Activated naive CD4-positive, alpha-beta T cell treated with anti-CD3 and anti-CD28 coated beads, Interleukin-2, amount 50 U/mL, for 72 hours (primary cell): ENCODE measurements around the gene GAPDHS. TPM values are rescaled to one million over a fixed set of nuclear protein-coding genes. Genes with fewer than 3 reads are reported as not detected.

Experiments
- ATAC-seq, 2 donors: fragments of 150-1000 bp; cut with Tn5 transposase; 2 replicates each; pipeline ENCODE4 v1.10.0; 2021; ENCODE audit warnings: mild to moderate bottlenecking in 2 of 2, moderate library complexity in 2 of 2
- DNase-seq, 2 donors: peaks; one replicate each; pipeline ENCODE4 v3.0.0; 2021 to 2022; ENCODE audit warnings: low spot score in 2 of 2
- H3K27ac Mint-ChIP-seq, 2 donors: one replicate each; pipeline ENCODE4 v1.8.0; 2022; ENCODE audit warnings: mild to moderate bottlenecking in 2 of 2, mixed read lengths in 2 of 2
- H3K36me3 Mint-ChIP-seq, 2 donors: one replicate each; pipeline ENCODE4 v1.8.0; 2022; ENCODE audit warnings: mixed read lengths in 2 of 2
- H3K9me3 Mint-ChIP-seq, 2 donors: one replicate each; pipeline ENCODE4 v1.8.0; 2022; ENCODE audit warnings: mixed read lengths in 2 of 2
- total RNA-seq, 2 donors: library from RNA; stranded (reverse); gene quantifications; one replicate each; pipeline ENCODE4 v1.2.3, GENCODE V29; 2022

GAPDHS gene
- total RNA-seq, 2 donors from 2014 or later = not detected

GRCh38 chr19:35558400-35559280 is 25.4 kb downstream of the GAPDHS start:
- Mint-ChIP-seq H3K27ac (no peak overlapping the region), H3K36me3 (no peaks in the 10 kb centered on the region), H3K9me3 (no peaks in the 10 kb centered on the region)
- DNase-seq (no peak), ATAC-seq (peak in 1 of 2 donors; percentile 30)

GRCh38 chr19:35559281-35559659 is 26.0 kb downstream of the GAPDHS start:
- ATAC-seq = no peak
- Mint-ChIP-seq H3K27ac (no peak overlapping the region), H3K9me3 (no peaks in the 10 kb centered on the region), H3K36me3 (no peaks in the 10 kb centered on the region)
- no peak for DNase-seq

- Mint-ChIP-seq H3K27ac (no peak overlapping the region), H3K36me3 (no peaks in the 10 kb centered on the region), H3K9me3 (no peaks in the 10 kb centered on the region)
- ATAC-seq = no peak
- DNase-seq = no peak
Measured at GRCh38 chr19:35559781-35560180, 26.5 kb downstream of the GAPDHS start.

GRCh38 chr19:35560271-35560670 is 27.0 kb downstream of the GAPDHS start:
- ATAC-seq (no peak), DNase-seq (no peak)
- Mint-ChIP-seq H3K9me3 (no peaks in the 10 kb centered on the region), H3K36me3 (no peaks in the 10 kb centered on the region), H3K27ac (no peak overlapping the region)

GRCh38 chr19:35560677-35561076 is 27.4 kb downstream of the GAPDHS start:
- ATAC-seq (no peak), DNase-seq (no peak)
- Mint-ChIP-seq H3K36me3 (no peaks in the 10 kb centered on the region), H3K9me3 (no peaks in the 10 kb centered on the region), H3K27ac (no peak overlapping the region)

- Mint-ChIP-seq H3K9me3 (no peaks in the 10 kb centered on the region), H3K36me3 (no peaks in the 10 kb centered on the region), H3K27ac (no peak overlapping the region)
- DNase-seq (no peak), ATAC-seq (no peak)
Measured at GRCh38 chr19:35561436-35561835, 28.2 kb downstream of the GAPDHS start.

GRCh38 chr19:35562336-35562735 is 29.1 kb downstream of the GAPDHS start:
- H3K9me3 Mint-ChIP-seq = no peaks in the 10 kb centered on the region
- DNase-seq = no peak
- no peak for ATAC-seq
- no peaks in the 10 kb centered on the region for H3K36me3 Mint-ChIP-seq
- no peak overlapping the region for H3K27ac Mint-ChIP-seq

- Mint-ChIP-seq H3K36me3 (no peaks in the 10 kb centered on the region), H3K27ac (no peak overlapping the region), H3K9me3 (no peaks in the 10 kb centered on the region)
- DNase-seq (no peak), ATAC-seq (no peak)
Measured at GRCh38 chr19:35562776-35563175, 29.5 kb downstream of the GAPDHS start.

GRCh38 chr19:35563207-35563829 is 30.1 kb downstream of the GAPDHS start, which contains the start of gene ATP4A:
ATP4A (minus strand) TSS chr19:35563658; CDS start chr19:35563629, 29 bp downstream.
- DNase-seq (no peak), ATAC-seq (no peak)
- Mint-ChIP-seq H3K9me3 (no peaks in the 10 kb centered on the region), H3K36me3 (no peaks in the 10 kb centered on the region), H3K27ac (no peak within 1 kb of the TSS)

- Mint-ChIP-seq H3K27ac (no peak overlapping the region), H3K9me3 (no peaks in the 10 kb centered on the region), H3K36me3 (no peaks in the 10 kb centered on the region)
- ATAC-seq (no peak), DNase-seq (no peak)
Measured at GRCh38 chr19:35565016-35565856, 32.0 kb downstream of the GAPDHS start.

- no peak overlapping the region for H3K27ac Mint-ChIP-seq
- H3K9me3 Mint-ChIP-seq = no peaks in the 10 kb centered on the region
- no peaks in the 10 kb centered on the region for H3K36me3 Mint-ChIP-seq
- ATAC-seq (no peak), DNase-seq (no peak)
Measured at GRCh38 chr19:35566738-35567137, 33.5 kb downstream of the GAPDHS start.

- H3K9me3 Mint-ChIP-seq = no peaks in the 10 kb centered on the region
- DNase-seq = no peak
- H3K36me3 Mint-ChIP-seq = no peaks in the 10 kb centered on the region
- H3K27ac Mint-ChIP-seq = no peak overlapping the region
- ATAC-seq = no peak
Measured at GRCh38 chr19:35569281-35569781, 36.1 kb downstream of the GAPDHS start.

GRCh38 chr19:35571406-35571965 is 38.2 kb downstream of the GAPDHS start:
- no peak overlapping the region for H3K27ac Mint-ChIP-seq
- H3K36me3 Mint-ChIP-seq = peaks cover 12 to 14% of the 10 kb centered on the region in 2 donors
- no peak for DNase-seq
- no peak for ATAC-seq
- H3K9me3 Mint-ChIP-seq = peaks cover 11 to 19% of the 10 kb centered on the region in 2 donors

- H3K9me3 Mint-ChIP-seq = peaks cover 18 to 27% of the 10 kb centered on the region in 2 donors
- no peak for ATAC-seq
Measured at GRCh38 chr19:35577918-35578317, 44.7 kb downstream of the GAPDHS start.

GRCh38 chr19:35578707-35579106 is 45.5 kb downstream of the GAPDHS start:
- H3K36me3 Mint-ChIP-seq = peaks cover 26 to 27% of the 10 kb centered on the region in 2 donors
- ATAC-seq = no peak
- H3K9me3 Mint-ChIP-seq = peaks cover 23 to 27% of the 10 kb centered on the region in 2 donors
- no peak for DNase-seq
- H3K27ac Mint-ChIP-seq = no peak overlapping the region

More at GRCh38 chr19:35577918-35578317, 44.7 kb downstream of the GAPDHS start:
- peaks cover 26 to 27% of the 10 kb centered on the region in 2 donors for H3K36me3 Mint-ChIP-seq
- no peak for DNase-seq
- no peak overlapping the region for H3K27ac Mint-ChIP-seq

- no peak for ATAC-seq
- no peak for DNase-seq
- peaks cover 0 to 5% of the 10 kb centered on the region in 2 donors for H3K9me3 Mint-ChIP-seq
Measured at GRCh38 chr19:35582760-35583159, 49.5 kb downstream of the GAPDHS start.

More at GRCh38 chr19:35582760-35583159, 49.5 kb downstream of the GAPDHS start:
- Mint-ChIP-seq H3K36me3 (peaks cover 2% of the 10 kb centered on the region in 2 donors), H3K27ac (no peak overlapping the region)
